NCI-H146 (cell line): ENCODE measurements around the gene UNK.

Experiments used
- DNase-seq: peaks from one replicate; lab custom pipeline; 2025; lab: John Stamatoyannopoulos, UW

UNK gene

DNA sequence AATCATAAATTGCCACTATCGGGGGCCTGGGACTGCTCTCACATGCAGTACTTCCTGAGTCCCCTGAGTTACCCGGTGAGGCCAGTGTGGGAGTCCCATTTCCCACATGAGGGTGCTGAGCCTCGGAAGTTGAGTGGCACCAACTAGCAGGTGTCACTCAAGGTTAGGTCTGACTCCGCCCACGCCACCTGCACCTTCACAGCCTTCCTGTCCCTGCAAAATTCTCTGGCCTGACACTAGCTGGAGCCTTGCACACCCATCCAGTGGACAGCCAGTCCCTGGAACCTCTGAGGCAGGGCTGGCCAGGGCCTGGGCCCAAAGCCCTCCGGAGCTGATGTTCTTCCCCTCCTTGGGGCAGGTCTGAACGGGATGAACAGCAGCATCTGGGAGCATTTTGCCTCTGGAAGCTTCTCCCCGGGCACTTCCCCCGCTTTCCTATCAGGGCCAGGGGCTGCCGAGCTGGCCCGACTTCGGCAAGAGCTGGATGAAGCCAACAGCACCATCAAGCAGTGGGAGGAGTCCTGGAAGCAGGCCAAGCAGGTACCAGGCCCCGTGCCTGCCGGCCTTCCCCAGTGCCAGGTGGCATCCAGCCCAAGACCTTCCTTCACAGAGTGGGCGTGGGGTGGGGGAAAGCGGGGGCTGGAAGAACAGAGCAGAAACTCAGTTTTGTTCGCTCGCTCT lies 37.7 kb downstream of the UNK start:
- DNase-seq: no peak

DNA sequence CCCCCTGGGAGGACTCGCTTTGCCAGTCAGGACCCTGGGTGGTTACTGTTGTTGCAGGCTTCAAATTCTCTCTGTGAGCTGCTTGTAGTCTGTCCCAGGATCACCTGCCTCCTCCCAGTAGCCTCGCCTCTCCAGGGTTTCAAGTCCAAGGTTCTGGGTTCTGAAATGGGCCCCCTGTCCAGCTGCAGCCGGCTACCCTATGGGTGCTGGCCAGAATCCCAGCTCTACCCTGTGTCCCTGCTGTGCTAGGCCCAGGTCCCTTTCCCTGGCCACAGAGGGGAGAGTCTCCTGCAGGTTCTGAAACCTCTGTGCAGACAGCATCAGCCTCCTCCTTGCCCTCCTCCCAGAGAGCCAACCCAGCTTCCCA lies 38.2 kb downstream of the UNK start:
- no peak for DNase-seq

DNA sequence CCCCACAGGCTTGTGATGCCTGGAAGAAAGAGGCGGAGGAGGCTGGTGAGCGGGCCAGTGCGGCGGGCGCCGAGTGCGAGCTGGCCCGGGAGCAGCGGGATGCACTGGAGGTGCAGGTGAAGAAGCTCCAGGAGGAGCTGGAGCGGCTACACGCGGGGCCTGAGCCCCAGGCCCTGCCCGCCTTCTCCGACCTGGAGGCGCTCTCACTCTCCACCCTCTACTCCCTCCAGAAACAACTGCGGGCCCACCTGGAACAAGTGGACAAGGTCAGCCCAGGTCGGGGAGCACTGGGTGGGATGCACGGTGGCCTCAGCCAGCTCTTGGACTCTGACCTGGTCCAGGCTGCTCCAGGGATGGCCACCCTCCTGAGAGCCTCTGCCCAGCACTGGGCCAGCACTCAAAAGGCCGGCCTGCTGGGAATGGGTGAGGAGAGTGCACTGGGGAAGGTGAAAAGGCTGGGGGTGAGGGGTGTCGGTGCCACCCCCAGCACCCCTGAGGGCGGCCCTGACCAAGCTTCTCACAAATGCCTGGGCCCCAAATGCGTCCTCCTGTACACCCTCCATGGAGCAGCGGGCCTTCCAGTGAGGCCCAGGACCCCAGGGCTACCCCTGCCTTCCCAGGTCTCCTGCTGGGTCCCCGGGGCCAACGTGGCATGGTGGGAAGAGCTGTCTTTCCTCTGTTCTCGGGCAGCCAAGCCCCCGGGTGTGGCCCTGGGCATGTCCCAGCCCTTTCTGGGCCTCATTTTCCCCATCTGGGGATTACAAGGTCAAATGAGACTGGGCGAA lies 38.8 kb downstream of the UNK start:
- no peak for DNase-seq

DNA sequence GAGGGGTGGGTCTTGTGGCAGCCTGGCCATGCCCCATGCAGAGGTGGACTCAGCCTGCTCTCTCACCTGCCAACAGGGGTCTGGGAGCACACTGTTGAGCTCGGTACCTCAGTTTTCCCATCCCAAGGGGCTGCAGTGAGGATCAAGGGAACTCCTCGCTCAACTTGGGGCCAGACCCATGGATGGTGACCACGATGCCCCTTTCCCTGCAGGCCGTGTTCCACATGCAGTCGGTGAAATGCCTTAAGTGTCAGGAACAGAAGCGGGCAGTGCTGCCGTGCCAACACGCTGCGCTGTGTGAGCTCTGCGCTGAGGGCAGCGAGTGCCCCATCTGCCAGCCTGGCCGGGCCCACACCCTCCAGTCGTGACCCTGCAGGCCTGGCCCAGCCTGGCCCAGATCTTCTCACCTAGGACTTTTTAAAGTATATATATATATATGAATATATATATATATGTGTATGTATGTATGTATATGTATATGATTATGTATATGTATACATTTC lies 39.5 kb downstream of the UNK start:
- DNase-seq: no peak

DNA sequence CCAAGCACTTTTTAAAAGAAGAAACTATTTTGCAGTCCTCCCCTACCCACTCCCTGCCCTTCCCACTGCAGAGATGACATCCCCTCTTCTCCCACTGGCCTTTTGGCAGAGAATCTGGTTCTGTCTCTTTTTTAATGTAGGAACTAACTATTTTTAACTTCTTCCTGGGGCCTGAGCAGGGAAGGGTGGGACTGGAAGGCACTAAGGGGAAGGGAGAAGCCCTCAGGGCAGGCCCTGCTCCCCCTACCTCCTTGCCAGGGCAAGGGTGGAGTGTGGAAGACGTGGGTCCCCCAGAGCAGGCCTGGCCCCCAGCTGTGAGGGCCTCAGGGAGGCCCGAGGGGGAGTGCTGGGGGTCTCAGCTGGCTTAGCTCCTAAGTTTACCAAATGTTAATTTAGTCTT lies 40.1 kb downstream of the UNK start:
- no peak for DNase-seq

DNA sequence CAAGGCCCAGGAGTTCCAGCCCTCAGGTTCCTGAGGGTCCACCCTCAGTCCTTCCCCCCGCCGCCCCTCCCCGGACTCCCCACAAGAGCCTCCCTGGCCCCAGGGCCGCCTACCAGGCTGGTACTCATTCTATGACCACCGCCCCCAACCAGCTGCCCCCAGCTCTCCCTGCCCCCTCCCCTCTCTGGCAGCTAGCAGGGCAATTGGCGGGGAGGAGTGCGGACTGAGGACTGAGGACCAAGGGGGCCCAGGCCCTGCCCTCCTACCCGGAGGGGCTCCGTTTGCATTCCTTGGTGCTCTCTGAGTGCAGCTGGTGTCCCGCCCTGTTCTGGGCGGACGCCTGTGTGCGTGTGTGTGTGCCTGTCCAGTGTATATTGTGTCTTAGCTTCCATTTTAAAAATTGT lies 40.5 kb downstream of the UNK start:
- no peak for DNase-seq

DNA sequence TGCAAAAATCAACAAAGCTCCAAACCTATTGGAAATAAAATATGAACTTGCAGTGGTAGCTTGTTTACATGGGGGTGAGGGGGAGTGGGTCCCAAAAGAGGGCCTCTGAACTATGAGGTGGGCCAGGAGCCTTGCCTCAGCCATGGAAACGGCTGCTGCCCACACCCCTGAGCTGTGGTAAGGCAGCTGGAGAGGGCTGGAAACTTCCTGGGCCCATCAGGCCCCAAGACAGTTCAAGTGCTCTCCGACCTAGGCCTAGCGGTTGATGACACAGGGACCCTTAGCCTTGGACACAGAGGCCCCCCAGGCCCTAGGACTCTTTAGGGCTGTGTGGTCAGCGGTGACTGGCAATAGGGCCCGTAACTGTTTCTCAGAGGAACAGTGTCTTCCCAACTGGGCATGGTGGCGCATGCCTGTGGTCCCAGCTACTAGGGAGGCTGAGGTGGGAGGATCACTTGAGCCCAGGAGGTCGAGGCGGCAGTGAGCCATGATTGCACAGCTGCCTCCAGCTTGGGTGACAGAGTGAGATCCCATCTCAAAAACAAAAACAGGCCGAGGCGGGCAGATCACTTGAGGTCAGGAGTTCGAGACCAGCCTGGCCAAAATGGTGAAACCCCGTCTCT lies 41.3 kb downstream of the UNK start:
- no peak for DNase-seq

DNA sequence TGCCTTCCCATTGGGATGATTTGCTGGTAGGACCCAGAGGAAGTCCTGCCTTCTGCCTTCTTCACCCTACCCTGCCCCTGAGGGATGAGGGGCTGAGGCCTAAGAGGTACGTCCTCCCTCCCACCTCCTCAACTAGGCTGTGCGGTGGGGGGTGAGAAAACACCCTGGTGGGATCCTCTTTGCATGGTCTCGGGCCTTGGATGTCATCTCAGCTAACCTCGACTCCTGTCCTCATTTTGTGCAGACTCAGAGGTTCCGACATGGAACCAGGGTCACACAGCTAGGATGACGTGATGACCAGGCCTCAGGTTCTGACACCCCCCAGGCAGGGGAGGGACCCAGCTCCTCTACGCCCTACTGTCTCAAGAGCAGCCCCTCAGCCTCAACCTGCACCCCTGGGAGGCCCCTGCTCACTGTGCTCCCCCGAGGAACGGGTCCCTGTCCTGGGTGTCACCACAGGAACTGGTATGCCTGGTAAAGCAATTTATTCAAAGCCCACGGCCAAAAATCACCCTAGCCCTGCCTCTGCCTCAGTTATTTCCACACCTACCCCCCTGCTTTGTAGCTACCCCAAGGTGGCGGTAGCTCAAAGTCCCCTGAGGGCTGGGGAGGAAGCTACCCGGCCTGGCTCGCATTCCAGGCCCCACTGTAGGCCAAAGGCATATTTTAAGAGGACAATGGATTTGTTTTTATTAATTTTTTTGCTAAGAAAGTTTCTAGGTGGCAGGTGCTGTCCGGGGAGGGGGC lies 42.1 kb downstream of the UNK start:
- DNase-seq: no peak

DNA sequence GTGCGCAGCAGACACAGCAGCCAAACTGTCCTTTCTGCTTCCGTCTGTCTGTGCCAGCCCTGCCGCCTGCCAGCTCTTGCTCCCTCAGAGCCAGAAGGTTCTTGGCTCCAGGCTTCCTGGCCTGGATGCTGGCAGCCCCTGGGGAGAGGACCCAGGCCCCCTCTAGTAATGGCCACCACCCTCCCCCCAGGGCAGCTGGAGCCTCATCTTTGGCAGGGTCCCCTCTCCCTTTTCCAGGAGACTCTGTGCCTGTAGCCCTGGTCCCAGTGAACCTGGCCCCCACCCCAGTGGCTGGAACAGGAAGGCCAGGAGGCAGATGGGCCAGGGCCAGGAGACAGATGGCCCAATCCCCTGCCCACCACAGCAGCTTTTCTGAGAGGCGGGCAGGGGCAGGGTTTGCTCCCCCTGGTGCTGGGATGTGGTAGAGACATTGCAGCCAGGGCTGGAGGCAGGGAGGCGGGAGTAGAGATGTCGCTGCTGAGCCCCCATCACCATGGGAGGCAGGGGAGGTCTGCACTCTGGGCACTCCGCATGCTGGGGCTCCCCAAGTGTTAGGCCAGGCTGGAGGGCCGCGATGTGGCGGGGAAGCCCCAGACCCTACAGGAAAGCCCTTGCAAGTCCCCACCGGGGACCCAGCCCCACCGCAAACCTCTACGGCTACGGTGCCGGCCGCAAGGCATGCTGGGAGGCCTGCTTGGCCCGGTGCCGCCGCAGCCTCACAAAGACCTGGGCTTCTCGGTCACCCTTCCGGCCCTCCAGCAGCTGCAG lies 42.9 kb downstream of the UNK start:
- DNase-seq: peak; percentile 60

DNA sequence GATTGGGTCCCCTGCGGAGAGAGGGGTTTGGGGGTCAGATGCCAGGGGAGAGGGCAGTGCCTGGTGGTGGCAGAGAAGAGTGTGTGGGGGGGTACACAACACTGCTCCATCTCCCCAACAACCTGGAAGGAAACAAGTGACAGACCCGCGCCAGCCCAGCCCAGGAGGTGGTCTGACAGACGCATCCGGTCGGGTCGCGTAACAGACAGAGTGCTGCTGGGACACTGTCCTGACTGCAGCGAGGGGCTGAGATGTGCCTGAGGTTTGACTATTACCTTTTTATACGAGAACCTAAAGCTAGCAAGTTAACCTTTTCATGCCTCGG lies 43.4 kb downstream of the UNK start:
- DNase-seq: no peak

DNA sequence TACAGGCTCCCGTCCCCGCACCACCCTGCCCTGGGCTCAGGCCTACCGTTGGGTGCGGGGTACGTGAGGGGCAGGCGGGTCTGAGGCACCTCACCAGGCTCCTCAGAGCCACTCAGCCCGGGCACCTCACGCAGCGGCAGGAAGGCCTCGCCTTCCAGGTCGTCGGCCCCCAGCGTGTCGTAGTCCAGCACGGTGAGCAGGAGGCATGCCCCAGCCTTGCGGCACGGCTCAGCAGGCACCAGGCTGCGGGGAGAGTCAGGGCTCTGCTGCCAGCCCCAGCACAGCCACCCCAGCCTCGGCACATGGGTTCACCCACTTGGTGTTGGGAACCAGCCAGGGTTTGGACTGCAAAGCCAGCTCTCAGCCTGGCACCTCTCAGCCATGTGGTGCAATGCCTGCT lies 44.1 kb downstream of the UNK start:
- DNase-seq: no peak

DNA sequence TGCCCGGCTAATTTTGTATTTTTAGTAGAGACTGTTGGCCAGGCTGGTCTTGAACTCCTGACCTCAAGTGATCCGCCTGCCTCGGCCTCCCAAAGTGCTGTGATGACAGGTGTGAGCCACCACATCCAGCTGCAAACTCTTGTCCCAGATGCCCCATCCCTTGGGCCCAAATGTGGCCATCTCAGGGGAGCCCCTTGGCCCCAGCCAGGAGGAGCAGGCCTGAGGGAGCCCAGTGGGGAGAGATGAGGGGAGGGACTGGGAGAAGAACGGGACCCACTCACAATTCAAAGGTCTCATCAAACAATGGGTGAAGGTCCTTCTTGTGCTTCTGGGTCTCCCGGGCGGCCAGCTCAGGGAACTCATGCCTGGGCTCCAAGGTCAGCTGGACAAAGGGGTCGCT lies 45.1 kb downstream of the UNK start:
- DNase-seq: no peak

DNA sequence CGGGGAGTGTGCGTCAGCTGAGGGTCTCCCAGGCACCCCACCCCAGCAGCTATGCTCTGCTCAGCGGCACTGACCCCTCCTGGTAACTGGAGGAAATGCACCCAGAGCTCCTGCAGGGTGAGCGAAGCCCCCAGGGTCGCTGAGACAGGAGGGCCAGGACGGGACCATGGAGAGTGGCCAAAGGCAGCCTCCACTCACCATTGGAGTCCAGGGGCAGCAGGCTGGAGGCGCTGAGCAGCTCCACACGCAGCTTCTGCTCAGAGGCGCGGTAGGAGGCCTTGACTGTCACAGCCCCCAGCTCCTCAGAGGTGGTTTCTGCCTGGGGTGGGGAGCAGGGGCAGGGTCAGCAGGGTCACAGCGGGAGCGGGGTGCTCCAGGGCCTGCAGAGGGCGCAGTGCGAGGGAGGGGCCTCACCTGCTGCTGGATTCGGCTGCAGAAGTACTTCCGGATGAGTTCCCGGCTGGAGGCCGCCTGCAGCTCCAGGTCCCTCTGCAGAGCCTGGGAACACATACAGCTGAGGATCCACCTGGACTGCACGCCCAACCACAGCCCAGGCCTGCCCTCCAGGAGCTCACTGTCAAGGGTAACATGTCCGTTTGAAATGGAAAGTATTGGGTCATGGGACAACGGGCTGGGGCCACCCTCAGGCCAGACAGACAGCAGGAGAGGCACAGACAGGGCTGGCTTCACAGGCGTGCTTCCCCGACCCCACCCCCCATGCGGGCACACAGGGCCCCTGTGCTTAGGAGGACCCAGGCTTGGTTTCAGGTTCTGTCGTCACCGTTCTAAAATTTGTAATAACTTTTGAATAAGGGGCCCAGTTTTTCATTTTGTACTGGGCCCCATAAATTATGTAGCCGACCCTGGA lies 45.8 kb downstream of the UNK start:
- no peak for DNase-seq

DNA sequence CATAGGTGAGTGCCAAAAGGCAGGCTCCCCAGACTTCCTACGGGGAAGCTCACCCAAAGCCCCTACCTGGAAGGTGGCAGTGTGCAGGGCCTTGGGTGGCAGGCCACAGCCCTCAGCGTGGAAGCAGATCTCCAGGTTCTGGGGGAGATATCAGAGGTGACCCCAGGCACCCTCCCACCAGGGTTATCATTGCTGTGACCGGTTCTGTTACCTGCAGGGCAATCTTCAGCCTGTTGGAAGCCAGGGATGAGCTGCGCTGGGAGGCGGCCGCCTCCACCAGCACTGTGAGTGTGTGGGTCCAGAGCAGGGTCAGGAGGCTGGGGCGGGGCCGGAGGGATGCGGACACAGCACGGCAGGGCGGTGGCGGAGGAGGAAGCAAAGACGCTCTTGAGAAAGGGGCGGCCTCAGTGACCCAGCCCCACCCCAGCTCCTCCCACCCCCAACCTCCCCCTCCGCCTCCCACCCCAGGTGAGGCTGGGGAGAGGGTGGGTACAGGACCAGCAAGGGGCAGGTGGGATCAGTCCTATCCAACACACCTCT lies 46.5 kb downstream of the UNK start:
- DNase-seq: no peak

DNA sequence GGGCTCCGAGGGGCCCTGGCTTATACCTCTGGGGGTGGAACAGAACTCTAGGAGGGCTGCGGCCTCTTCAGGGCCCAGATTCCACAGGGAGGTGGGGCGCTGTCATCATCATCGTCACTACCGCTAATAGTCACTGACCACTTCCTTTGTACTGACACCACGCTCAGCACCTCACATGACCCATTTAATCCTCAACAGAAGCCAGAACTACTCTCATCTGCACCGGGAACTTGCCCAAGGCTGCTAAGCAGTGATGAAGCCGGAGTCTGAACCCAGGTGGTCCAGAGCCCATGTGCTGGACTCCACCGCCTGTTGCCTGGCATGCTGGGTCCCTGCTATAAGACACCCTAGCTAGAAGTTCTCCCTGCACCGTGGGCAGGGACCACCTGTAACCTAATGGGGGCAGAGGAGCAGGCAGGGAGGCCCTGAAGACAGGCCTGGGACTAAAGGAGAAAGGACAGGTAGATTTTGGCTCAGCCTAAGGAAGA lies 47.6 kb downstream of the UNK start:
- no peak for DNase-seq

DNA sequence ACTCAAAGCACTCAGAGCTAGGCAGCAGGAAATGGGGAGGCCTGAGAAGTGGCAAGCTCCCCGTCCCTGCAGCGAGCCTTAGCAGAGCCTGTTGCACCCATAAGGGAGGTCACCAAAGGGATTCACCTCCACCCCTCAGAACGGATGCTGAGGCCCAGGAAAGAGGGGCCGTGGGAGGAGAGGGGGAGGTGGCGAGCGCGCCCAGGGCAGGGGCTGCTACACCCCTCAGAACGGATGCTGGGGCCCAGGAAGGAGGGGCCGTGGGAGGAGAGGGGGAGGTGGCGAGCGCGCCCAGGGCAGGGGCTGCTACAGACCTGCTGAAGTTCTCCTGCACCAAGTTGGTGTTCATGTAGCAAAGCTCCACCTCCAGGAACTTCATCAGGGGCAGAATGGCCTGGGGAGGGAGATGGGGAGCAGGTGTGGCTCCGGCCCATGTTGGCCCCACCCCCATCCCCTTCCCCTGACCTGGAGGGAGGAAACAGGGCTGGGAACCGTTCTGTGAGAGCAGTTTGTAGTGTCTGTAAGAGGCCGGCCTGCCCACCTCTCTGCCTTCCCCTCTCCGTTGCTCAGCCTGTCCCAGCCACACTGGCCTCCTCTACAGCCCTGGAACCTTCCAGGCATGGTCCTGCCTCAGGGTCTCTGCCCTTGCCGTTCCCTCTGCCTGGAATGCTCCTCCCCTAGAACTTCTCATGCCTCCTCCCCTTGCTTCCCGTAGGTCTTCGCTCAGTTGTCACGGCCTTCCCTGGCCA lies 48.2 kb downstream of the UNK start:
- DNase-seq: peak; percentile 23

DNA sequence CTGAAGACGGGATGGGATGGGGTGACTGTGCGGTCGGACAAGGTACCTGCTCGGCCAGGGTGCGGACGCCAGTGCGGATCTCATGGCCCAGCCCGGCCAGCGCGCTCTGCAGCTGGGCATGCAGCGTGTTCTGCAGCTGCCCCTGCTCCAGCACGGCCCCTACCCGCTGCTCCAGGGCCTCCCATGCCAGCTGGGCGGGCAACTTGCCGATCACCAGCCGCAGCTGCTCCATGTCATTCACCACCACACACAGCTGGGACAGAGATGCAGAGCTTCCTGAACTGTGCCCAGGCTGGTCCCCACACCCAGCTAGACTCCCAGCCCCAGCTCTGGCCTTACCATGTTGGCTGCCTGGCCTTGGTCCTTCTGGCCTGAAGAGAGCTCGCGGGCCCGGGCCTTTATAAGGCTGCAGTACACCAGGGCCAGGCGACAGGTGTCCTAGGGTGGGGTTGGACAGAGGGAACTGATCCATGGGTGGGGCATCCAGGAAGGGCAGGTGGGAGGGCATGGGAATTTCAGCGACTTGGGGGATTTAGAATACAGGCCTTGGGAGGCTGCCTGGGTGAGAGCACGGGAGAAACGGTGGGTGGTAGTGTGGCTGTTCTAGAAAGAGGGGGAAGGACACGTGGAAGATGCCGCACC lies 49.8 kb downstream of the UNK start:
- DNase-seq: no peak

DNA sequence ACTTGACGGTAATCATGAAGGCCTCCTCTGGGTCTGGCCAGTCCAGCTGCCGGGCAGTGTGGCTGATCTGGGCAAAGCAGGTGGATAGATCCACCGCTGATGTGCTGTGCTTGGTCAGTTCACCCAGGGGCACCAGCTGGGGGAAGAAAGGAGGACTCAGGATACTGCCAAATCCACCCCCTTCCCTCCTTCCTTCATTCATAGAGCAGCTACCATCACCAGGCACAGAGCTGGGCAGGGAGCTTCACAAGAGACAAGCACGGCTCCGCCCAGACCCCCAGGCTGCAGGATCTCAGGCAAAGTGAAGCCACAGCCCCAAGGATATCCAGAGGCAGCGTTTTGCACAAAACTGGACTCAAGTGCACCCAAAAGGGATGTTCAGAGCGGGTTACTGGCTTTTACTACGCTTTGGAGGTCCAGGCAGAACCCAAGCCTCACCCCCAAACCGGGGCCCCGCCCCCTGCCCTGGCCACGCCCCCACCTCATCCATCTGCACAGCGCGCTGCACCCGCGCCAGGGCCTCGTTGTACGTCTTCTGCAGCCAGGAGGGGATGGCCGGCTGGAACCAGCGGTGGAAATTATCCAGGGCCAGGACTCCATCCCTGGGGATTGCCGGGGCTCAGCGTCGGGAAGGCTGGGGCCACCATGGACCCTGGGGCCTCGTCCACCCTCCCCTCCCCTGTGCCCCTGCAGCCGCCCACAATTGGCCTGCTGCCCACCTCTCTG lies 50.5 kb downstream of the UNK start:
- DNase-seq: no peak

DNA sequence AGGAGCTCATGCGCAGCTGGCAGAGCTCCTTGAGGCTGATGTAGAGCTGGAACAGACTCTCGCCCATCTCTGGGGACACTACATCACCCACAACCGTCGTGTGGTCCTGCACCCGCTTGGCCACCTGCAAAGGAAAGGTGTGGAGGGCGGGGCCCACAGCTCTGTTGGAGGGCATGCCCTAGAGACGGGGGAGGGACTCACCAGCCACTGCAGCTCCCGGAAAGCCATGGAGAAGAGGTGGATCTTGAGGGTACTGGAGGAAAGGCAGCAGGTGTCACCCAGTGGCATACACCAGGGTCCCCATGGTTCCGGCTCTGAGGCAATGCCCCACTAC lies 51.0 kb downstream of the UNK start:
- no peak for DNase-seq
